ENCODE data around the gene KCTD6.
"Not testable (repeated sequence)": the region's sequence is repeated elsewhere in the genome, so short reads cannot be mapped to it uniquely, and the experiment has no call there.

Gene KCTD6

DNA sequence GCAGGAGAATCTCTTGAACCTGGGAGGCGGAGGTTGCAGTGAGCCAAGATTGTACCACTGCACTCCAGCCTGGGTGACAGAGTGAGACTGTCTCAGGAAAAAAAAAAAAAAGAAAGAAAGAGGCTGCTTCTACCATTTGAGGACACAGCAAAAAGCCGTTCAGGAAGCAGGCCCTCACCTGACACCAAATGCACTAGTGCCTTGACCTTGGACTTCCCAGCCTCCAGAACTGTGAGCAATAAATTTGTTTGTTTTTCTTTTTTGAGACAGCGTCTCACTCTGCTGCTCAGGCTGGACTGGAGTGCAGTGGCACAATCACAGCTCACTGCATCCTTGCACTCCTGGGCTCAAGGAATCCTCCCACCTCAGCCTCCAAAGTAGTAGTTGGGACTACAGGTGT, 35.5 kb downstream of the KCTD6 start:
- DNase-seq, result not testable (repeated sequence)

DNA sequence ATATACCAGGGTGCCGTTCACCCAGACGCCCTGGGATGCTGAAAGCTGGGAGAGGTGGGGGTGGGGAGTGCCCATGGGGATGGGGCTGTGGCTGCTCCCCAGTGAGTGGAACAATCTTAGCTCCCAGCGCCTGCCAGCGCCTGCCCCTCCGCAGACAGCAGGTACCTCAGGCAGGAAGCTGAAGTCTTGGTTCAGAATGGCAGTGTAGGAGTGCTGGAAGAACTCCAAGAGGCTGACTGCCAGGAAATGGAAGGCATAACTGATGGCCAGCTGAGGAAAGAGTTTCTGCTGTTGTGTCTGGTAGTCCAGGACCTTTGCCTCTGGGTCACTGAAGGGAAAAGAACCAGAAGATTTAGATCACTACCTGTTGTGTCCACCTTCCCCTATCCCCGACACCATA, 36.7 kb downstream of the KCTD6 start:
- DNase-seq, result no peak

- DNase-seq, result no peak
Measured at GRCh38 chr3:58529516-58530353, 37.8 kb downstream of the KCTD6 start.

DNA sequence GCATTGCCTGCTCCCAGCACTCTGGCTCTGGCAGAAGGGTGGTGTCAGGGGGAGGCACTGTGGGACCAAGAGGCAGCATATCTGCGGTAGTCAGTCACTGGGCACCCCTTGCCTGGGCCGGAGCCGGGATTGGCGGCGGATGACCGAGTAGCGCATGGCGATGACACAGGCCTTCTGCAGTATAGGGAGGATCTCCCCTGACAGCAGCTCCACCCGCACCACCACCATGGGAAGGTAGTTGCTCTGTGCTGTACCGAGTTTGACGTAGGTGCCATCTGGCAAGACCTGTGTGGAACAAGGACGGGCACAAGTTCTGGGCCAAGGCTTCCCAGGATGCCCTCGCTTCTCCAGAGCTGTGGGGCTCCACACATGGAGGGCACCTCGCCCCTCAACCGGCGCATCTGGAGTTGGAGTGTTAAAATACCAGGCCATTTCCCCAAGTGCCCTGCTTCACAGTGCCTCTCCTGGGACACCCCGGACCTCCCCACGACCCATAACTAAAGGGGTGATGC, 38.5 kb downstream of the KCTD6 start:
- DNase-seq, result no peak

- no peak for DNase-seq
Measured at GRCh38 chr3:58531555-58531954, 39.7 kb downstream of the KCTD6 start.

DNA sequence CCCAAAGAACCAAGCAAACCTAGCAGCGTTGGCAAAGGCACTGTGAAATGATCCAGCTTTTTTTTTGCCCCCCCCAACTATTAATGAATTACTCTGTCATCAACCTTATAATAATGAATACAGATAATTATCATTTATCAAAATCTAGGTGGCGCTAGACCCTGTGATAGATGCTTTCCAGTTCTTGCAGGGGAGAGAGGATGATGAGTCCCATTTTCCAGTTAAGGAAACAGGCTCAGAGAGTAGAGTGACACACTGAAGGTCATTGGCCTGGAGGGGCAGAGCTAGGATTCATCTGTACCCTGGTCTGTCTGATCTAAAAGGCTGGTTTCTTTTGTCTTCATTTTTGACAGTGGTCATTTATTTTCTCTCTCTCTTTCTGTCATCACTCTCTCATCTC, 40.1 kb downstream of the KCTD6 start:
- no peak for DNase-seq

DNA sequence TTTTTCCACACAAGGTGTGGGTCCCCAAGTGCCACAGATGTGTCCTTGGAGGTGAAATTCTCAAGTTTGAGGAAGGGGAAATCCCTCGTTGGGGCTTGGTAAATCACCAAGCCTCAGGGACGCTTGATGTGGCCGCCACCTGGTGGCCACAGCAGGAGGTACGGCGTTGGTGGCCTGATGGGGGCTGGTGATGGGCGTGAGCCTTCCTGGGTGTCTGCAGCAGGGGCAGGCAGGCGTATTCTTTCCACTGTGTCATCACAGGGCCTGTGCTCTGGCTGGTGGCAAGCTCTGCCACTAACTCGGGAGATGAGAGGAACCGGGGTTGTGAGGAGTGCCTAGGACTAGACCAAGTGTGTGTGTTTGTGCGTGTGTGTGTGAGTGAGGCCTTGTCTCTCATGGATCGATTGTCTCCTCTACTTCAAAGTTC, 40.9 kb downstream of the KCTD6 start:
- DNase-seq, result peak; percentile 54

DNA sequence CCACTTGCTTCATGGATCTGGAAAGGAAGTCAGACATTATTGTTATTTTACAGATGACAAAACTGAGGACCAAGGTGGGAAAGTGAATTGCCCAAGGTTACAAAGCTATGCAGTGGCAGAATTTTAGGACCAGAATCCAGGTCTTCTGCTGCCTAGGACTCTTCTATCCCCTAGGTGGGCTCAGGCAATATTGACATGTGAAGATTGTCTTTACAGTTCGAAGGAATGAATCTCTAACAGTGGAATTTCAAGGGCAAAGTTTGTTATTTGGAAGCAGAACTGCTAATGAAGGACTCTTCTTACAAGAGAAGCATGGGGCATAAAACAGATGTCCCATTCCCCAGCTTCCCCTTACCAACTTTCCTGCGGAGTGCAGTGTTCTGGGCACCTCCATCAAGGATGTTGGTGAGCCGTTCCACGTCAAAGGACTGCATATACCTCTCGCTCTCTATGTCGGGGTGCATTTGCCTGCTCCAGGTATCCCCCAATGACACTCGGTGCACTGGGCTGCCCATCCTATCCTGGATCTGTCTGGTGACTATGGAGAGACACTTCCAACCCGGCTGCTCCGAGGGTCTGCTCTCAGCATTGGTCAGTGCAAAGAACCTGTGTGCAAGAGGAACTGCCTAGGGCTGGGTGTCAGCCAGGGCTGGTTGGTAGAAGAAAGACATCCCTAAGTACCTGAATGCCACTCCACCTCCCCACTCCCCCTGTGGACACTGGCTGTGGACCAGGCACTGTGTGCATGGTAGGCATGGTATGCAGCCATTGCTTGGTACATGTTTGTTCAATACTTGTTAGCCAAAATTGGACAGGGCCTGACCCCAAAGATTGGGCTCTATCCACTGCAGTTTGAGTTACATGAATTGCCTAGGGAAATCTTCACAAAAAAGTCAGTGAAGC, 42.9 kb downstream of the KCTD6 start:
- DNase-seq, result no peak

- DNase-seq, result no peak
Measured at GRCh38 chr3:58535531-58536500, 43.9 kb downstream of the KCTD6 start.

- no peak for DNase-seq
Measured at GRCh38 chr3:58536501-58537411, 44.9 kb downstream of the KCTD6 start, which contains the start of gene ACOX2. TSS of gene ACOX2 (minus strand) at chr3:58537190. CDS start at chr3:58535106, 2,084 bp downstream.

GRCh38 chr3:58537412-58538301, 45.8 kb downstream of the KCTD6 start:
- no peak for DNase-seq

DNA sequence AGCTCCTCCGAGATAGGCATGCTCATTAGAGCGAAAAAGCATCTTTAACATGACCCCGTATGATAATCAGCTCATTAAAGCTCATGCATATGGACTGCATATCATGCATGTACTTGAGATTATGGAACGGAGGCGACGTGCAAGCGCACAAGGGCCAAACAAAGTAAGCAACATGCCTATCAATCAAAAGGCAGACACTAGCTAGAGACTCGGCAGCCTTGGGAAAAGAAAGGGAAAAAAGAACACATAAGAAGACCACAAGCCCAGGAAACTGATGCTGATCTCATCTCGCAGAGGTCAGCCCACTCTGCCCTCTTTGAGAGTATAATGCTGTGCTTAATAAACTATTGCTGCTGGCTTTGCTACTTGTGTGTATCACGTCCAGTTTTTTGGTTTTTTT, 47.7 kb downstream of the KCTD6 start:
- no peak for DNase-seq

GRCh38 chr3:58540176-58540858, 48.4 kb downstream of the KCTD6 start:
- DNase-seq, result no peak

GRCh38 chr3:58544541-58544940, 52.6 kb downstream of the KCTD6 start:
- DNase-seq, result no peak

GRCh38 chr3:58551636-58552180, 59.8 kb downstream of the KCTD6 start:
- no peak for DNase-seq
